ENCODE data around the gene ZKSCAN7.

DNA sequence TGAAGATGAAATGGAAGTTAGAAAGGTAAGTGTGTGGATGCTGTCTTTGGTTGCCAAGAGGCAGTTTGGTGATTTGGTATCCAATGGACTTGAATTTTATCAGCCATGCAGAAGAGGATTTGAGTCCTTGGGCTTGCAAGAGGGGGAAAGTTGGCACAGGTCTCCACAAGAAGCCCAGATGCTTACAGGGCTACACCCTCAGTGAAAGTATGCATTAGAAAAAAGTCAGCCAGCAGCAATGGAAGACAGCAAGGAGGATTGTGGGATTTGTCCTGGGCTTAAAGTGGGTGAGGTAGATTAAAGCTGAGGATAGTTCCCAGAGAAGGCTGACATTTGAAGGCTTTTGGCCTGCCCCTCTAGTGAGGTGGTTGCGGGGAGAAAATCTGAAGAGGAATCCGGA lies 46.8 kb downstream of the ZKSCAN7 start:
- TF ChIP-seq, protein P1, sequence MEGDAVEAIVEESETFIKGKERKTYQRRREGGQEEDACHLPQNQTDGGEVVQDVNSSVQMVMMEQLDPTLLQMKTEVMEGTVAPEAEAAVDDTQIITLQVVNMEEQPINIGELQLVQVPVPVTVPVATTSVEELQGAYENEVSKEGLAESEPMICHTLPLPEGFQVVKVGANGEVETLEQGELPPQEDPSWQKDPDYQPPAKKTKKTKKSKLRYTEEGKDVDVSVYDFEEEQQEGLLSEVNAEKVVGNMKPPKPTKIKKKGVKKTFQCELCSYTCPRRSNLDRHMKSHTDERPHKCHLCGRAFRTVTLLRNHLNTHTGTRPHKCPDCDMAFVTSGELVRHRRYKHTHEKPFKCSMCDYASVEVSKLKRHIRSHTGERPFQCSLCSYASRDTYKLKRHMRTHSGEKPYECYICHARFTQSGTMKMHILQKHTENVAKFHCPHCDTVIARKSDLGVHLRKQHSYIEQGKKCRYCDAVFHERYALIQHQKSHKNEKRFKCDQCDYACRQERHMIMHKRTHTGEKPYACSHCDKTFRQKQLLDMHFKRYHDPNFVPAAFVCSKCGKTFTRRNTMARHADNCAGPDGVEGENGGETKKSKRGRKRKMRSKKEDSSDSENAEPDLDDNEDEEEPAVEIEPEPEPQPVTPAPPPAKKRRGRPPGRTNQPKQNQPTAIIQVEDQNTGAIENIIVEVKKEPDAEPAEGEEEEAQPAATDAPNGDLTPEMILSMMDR (IDR thresholded peaks at IDR 0.05; ENCODE audit: low read length) = no peak
- TF ChIP-seq EZH2 (IDR thresholded peaks at IDR 0.05; ENCODE audit: borderline replicate concordance, low read length) = no peak

Measured in OCI-LY1 (cell line).